Suprapubic skin (tissue), 4 donors: ENCODE results near the gene IL4I1. TPM values are rescaled to one million over a fixed set of nuclear protein-coding genes. Genes with fewer than 3 reads are reported as not detected.

ENCODE experiments used
- DNase-seq, 2 donors: peaks; one replicate each; pipeline ENCODE4 v3.0.0-alpha.2; 2019; ENCODE audit warnings: low spot score in 2 of 2
- H3K27ac ChIP-seq: fragments of 200-600 bp; sonication (generic); one replicate; pipeline ENCODE4 v1.5.1; 2019
- H3K27me3 ChIP-seq: fragments of 200-600 bp; sonication (generic); one replicate; pipeline ENCODE4 v1.5.1; 2019
- H3K36me3 ChIP-seq: fragments of 200-600 bp; sonication (generic); one replicate; pipeline ENCODE4 v1.5.1; 2019
- H3K4me1 ChIP-seq: fragments of 200-600 bp; sonication (generic); one replicate; pipeline ENCODE4 v1.5.1; 2019
- H3K4me3 ChIP-seq: fragments of 200-600 bp; sonication (generic); one replicate; pipeline ENCODE4 v1.5.1; 2019; ENCODE audit warnings: mild to moderate bottlenecking
- H3K9me3 ChIP-seq: fragments of 200-600 bp; sonication (generic); one replicate; pipeline ENCODE4 v1.5.1; 2019
- EP300 ChIP-seq: sonication (generic); formaldehyde crosslinking; IDR thresholded peaks from one replicate; pipeline ENCODE4 v1.6.1; 2017; ENCODE audit warnings: antibody characterized with exemption
- POLR2A ChIP-seq, 2 donors: fragments of 450-650 bp; IDR thresholded peaks; one replicate each; pipeline ENCODE4 v1.6.1; 2017; ENCODE audit warnings: antibody characterized with exemption in 2 of 2, mild to moderate bottlenecking in 2 of 2, moderate library complexity in 2 of 2
- POLR2AphosphoS5 ChIP-seq, 3 donors: sonication (generic); formaldehyde crosslinking; IDR thresholded peaks; one replicate each; pipeline ENCODE4 v1.6.1; 2017; ENCODE audit warnings: antibody characterized with exemption in 3 of 3
- WGBS: methylation state at CpG from one replicate; pipeline ENCODE4 v1.1.5; 2018; 5-methylcytosine and 5-hydroxymethylcytosine counted together
- total RNA-seq, 4 donors: library from RNA; depleted of rRNA; stranded (reverse); fragments of >200 nt; gene quantifications; one replicate each; pipeline ENCODE4 v1.1.0, GENCODE V29; 2016
- TF ChIP-seq, protein P1 (sequence below), 2 donors: fragments of 200-600 bp in 1 of 2; fragments of 450-650 bp in 1 of 2; sonication (generic) in 1 of 2; IDR thresholded peaks; one replicate each; pipeline ENCODE4 v1.5.1; 2016 to 2019; ENCODE audit warnings: antibody characterized with exemption in 2 of 2, mild to moderate bottlenecking in 1 of 2, moderate library complexity in 1 of 2

IL4I1 gene
- total RNA-seq, 4 donors from 2014 or later = 0.89 TPM; not detected in 3

DNA sequence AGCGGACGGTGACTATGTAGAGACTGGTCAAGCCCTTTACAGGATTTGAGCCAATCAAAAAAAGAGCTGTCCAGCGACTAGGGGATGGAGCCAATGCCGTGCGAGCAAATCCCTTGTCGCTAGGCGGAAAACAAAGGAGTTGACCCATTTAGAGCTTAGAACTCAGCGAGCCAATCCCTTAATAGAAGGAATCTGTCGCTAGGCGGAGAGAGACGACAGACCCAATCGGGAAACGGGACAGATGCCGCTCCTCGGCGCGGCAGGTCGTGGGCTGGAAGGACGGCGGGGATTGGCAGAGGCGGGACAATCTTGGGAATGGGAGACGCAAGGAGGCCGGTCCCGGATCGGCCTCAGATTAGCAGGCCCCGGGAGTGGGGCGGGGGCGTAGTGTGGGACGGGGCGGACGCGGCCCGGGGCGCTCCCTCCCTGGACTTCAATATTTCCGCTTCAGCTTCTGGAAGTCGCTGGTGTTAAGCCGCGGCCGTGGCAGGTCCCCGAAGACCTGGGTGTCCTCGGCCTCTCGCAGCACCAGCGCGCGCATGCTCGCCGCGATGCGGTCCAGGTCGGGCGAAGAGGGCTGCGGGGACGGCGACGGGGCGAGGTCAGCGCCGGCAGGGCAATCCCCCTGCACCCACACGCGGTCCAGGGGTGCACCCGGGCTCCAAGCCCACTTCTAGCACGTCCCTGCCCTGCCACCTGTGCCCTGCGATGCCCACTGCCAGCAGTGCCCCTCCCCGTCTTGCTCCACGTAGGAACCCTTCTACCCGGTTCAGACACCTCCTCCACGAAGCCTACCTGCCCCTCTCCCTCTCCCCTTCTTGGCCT is 27.0 kb downstream of the IL4I1 start:
- H3K36me3 ChIP-seq = peaks cover 9% of the 10 kb centered on the region
- H3K4me3 ChIP-seq = peak overlapping the region; percentile 62
- no peaks in the 10 kb centered on the region for H3K9me3 ChIP-seq
- H3K4me1 ChIP-seq = peaks cover 72% of the 10 kb centered on the region
- H3K27me3 ChIP-seq = no peaks in the 10 kb centered on the region
- peak; percentile 97 to 98 for DNase-seq
- no peak for TF ChIP-seq EP300
- TF ChIP-seq, protein P1, sequence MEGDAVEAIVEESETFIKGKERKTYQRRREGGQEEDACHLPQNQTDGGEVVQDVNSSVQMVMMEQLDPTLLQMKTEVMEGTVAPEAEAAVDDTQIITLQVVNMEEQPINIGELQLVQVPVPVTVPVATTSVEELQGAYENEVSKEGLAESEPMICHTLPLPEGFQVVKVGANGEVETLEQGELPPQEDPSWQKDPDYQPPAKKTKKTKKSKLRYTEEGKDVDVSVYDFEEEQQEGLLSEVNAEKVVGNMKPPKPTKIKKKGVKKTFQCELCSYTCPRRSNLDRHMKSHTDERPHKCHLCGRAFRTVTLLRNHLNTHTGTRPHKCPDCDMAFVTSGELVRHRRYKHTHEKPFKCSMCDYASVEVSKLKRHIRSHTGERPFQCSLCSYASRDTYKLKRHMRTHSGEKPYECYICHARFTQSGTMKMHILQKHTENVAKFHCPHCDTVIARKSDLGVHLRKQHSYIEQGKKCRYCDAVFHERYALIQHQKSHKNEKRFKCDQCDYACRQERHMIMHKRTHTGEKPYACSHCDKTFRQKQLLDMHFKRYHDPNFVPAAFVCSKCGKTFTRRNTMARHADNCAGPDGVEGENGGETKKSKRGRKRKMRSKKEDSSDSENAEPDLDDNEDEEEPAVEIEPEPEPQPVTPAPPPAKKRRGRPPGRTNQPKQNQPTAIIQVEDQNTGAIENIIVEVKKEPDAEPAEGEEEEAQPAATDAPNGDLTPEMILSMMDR (IDR thresholded peaks at IDR 0.05) = peak in 1 of 2 donors; percentile 25
- TF ChIP-seq POLR2AphosphoS5 (IDR thresholded peaks at IDR 0.05) = peak in 2 of 3 donors; percentile 64 to 88
- peak in 1 of 2 donors; percentile 34 for TF ChIP-seq POLR2A (IDR thresholded peaks at IDR 0.05)
- WGBS = 0% methylated on average over 29 of the region's 67 CpGs
- H3K27ac ChIP-seq = peak overlapping the region; percentile 88

DNA sequence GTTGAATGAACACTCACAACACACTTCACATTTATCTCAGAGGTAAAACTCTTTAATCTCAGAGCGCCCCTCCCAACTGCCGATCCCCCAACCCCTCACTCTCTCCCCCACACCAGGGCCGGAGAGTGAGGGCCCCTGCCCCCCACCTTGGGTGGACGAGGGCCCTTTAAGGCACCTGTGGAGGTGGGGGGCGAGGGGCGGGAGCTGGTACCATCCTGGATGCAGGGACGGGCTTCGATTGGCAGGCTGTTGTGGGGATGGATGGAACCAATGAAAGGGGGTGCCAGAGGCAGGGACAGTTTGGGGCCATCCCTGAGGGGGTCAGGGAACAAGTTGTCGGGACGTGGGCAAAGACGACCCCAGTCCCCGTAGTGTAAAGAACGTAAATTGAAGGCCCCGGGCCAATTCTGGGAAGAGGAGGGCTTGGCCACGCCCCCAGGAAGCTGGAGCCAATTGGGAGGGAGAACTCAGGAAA is 27.6 kb downstream of the IL4I1 start:
- H3K4me1 ChIP-seq = peaks cover 67% of the 10 kb centered on the region
- TF ChIP-seq, protein P1 (IDR thresholded peaks at IDR 0.05) = no peak
- TF ChIP-seq EP300 = no peak
- TF ChIP-seq POLR2AphosphoS5 (IDR thresholded peaks at IDR 0.05) = no peak
- TF ChIP-seq POLR2A (IDR thresholded peaks at IDR 0.05) = no peak
- H3K36me3 ChIP-seq = peaks cover 13% of the 10 kb centered on the region
- H3K27ac ChIP-seq = peak overlapping the region; percentile 85
- H3K9me3 ChIP-seq = no peaks in the 10 kb centered on the region
- no peaks in the 10 kb centered on the region for H3K27me3 ChIP-seq
- 2% methylated on average over 13 of the region's 15 CpGs for WGBS
- no peak for DNase-seq
- peak overlapping the region; percentile 62 for H3K4me3 ChIP-seq

DNA sequence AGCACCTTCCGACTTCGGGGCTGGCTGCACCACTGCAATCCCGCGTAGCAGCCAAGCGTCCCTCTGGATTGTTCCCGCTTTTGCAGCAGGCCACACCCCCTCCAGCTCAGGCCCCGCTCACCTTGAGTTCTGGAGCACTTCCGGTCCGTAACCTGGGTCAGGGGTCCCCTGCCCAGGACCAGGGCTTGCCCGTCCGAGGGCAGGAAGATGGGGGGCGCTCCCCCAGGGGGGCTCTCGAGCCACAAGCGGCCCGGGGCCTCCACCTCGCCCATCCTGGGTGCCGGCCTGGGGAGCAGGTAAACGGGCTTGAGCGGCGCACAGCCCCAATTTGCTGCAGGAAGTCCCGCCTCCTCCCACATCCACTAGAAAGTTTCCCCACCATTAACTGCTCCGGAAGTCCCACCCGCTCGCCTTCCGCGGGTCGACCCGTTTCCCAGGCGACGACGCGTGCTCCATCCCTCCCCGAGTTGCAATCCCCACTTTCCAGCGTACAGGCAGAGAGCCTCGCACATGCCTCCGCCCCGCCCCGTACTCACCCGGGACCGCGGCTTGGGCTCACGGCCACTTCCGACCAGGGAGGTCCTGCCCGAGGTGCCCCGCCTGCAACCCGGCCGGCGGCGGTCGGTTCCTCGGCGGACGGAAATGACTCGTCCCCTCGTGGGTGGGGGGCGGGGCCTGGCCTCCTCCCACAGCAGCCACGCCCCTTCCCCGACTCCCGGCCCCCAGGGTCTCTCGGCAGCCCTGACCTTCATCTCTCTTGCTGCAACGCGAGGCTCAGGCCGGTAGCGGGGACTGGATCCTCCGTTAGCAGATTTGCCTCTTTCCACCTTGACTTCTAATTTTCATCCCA is 29.5 kb downstream of the IL4I1 start, which contains the start of gene PNKP:
PNKP (minus strand) TSS at position 644 of the 850 bp plus-strand sequence; CDS start at position 272, 372 bp downstream.
- DNase-seq = peak; percentile 94 to 95
- TF ChIP-seq POLR2A (IDR thresholded peaks at IDR 0.05) (peak in 1 of 2 donors; percentile 19), EP300 (no peak), POLR2AphosphoS5 (IDR thresholded peaks at IDR 0.05) (peak in 2 of 3 donors; percentile 75 to 91)
- TF ChIP-seq, protein P1 (IDR thresholded peaks at IDR 0.05) = no peak
- Histone ChIP-seq H3K4me1 (peaks cover 57% of the 10 kb centered on the region), H3K4me3 (peak within 1 kb of the TSS; percentile 71), H3K36me3 (peaks cover 27% of the 10 kb centered on the region), H3K9me3 (no peaks in the 10 kb centered on the region), H3K27me3 (no peaks in the 10 kb centered on the region), H3K27ac (peak within 1 kb of the TSS; percentile 85)
- under 1% methylated on average over 51 of the region's 65 CpGs for WGBS

DNA sequence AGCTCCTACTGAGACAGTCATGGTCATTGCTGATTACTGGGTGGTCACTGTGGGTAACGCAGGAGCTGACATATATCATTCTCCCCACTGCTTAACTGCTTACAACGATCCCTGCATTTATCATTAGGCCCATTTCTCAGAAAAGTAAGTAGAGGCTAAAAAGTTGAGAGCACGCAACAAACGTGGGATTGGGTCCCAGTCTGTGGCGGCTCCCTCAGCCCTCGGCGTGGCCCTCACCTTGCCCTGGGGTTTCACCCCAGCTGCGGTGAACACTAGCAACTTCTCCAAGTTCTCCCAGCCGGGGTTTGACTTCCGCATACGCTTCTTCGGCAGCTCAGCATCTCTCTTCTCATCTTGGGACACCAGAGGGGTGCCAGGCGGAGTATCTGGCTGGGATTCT is 31.8 kb downstream of the IL4I1 start:
- no peak overlapping the region for H3K27ac ChIP-seq
- H3K27me3 ChIP-seq = no peaks in the 10 kb centered on the region
- H3K4me1 ChIP-seq = peaks cover 57% of the 10 kb centered on the region
- WGBS = 93% methylated on average over 13 of the region's 13 CpGs
- TF ChIP-seq EP300 = no peak
- TF ChIP-seq POLR2AphosphoS5 (IDR thresholded peaks at IDR 0.05) = no peak
- TF ChIP-seq, protein P1 (IDR thresholded peaks at IDR 0.05) = no peak
- TF ChIP-seq POLR2A (IDR thresholded peaks at IDR 0.05) = no peak
- peaks cover 42% of the 10 kb centered on the region for H3K36me3 ChIP-seq
- no peak overlapping the region for H3K4me3 ChIP-seq
- DNase-seq = no peak
- H3K9me3 ChIP-seq = no peaks in the 10 kb centered on the region
